ACC112 (cell line): ENCODE data around the gene TRAP1.
"Not testable (repeated sequence)": the region's sequence is repeated elsewhere in the genome, so short reads cannot be mapped to it uniquely, and the experiment has no call there.

ENCODE experiments used
- H2AFZ ChIP-seq: fragments of 200-600 bp; sonication (generic); one replicate; pipeline ENCODE4 v1.6.0; 2017; ENCODE audit warnings: antibody characterized with exemption, low read length; ENCODE audit not compliant: unreplicated experiment
- H3K27ac ChIP-seq: fragments of 200-600 bp; sonication (generic); 2 replicates; pipeline ENCODE4 v1.5.1; 2014; ENCODE audit warnings: low read depth, mild to moderate bottlenecking, antibody characterized with exemption, low read length, moderate library complexity
- H3K27me3 ChIP-seq: fragments of 200-600 bp; sonication (generic); 2 replicates; pipeline ENCODE4 v1.6.1; 2014; ENCODE audit warnings: mild to moderate bottlenecking, antibody characterized with exemption, low read length, moderate library complexity, mixed read lengths; ENCODE audit not compliant: insufficient read depth
- H3K36me3 ChIP-seq: fragments of 200-600 bp; sonication (generic); 2 replicates; pipeline ENCODE4 v1.6.1; 2016; ENCODE audit warnings: mild to moderate bottlenecking, antibody characterized with exemption, low read length, moderate library complexity, mixed read lengths; ENCODE audit not compliant: insufficient read depth
- H3K4me1 ChIP-seq: fragments of 200-600 bp; sonication (generic); one replicate; pipeline ENCODE4 v1.6.1; 2016; ENCODE audit warnings: low read length, mixed read lengths; ENCODE audit not compliant: insufficient read depth, unreplicated experiment, control insufficient read depth
- H3K4me3 ChIP-seq: fragments of 200-600 bp; sonication (generic); 2 replicates; pipeline ENCODE4 v1.5.1; 2014; ENCODE audit warnings: mild to moderate bottlenecking, low read depth, low read length
- H3K79me2 ChIP-seq: fragments of 200-600 bp; sonication (generic); one replicate; pipeline ENCODE4 v1.6.0; 2016; ENCODE audit warnings: low read length; ENCODE audit not compliant: control insufficient read depth, unreplicated experiment, insufficient read depth

The TRAP1 gene

DNA sequence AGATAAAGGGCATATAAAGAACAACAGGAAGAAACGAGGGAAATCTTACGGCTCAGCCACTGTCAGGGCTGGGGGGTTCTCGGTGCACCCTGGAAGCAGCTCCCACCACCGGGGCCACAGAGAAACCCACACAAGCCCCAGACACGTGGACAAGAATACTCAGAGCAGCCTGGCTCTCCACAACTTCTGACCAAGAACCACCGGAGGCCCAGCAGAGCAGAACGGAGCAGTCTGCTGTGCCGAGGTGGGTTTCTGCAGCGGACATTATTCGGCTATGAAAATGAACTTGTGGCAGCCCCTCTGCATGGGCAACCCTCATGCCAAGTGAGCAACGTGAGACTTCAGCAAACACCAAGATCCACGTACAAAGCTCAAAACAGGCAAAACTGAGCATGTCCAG lies 56.0 kb downstream of the TRAP1 start:
- Histone ChIP-seq H3K36me3 (peaks cover 8% of the 10 kb centered on the region; the same call in 1 of the 2 replicates), H3K4me3 (no peak overlapping the region)

DNA sequence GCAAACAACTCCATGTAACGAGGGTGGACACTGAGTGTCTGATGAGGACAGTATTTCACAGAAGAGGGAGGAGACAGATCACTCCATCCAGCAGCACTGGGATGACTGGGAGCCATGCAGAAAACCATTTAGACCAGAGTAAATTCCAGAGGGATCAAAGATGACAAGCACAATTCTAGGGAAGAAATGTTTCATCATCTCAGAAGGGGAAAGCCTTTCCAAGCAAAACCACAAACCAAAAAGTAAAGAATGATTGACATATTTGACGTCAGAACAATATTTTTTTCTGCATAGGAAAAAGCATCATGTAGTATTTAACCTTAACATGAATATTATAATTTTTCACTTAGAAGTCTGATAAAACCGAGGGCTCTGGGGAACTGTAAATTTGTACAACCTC lies 58.1 kb downstream of the TRAP1 start:
- Histone ChIP-seq H3K27ac (no peak overlapping the region), H3K36me3 (peaks cover 8% of the 10 kb centered on the region; the same call in 1 of the 2 replicates), H2AFZ (no peak overlapping the region), H3K4me1 (no peaks in the 10 kb centered on the region), H3K27me3 (no peaks in the 10 kb centered on the region), H3K4me3 (no peak overlapping the region), H3K79me2 (no peaks in the 10 kb centered on the region)

More for the DNA sequence above, 56.0 kb downstream of the TRAP1 start:
- Histone ChIP-seq H3K79me2 (no peaks in the 10 kb centered on the region), H3K27ac (no peak overlapping the region), H3K27me3 (no peaks in the 10 kb centered on the region), H3K4me1 (no peaks in the 10 kb centered on the region), H2AFZ (no peak overlapping the region)

DNA sequence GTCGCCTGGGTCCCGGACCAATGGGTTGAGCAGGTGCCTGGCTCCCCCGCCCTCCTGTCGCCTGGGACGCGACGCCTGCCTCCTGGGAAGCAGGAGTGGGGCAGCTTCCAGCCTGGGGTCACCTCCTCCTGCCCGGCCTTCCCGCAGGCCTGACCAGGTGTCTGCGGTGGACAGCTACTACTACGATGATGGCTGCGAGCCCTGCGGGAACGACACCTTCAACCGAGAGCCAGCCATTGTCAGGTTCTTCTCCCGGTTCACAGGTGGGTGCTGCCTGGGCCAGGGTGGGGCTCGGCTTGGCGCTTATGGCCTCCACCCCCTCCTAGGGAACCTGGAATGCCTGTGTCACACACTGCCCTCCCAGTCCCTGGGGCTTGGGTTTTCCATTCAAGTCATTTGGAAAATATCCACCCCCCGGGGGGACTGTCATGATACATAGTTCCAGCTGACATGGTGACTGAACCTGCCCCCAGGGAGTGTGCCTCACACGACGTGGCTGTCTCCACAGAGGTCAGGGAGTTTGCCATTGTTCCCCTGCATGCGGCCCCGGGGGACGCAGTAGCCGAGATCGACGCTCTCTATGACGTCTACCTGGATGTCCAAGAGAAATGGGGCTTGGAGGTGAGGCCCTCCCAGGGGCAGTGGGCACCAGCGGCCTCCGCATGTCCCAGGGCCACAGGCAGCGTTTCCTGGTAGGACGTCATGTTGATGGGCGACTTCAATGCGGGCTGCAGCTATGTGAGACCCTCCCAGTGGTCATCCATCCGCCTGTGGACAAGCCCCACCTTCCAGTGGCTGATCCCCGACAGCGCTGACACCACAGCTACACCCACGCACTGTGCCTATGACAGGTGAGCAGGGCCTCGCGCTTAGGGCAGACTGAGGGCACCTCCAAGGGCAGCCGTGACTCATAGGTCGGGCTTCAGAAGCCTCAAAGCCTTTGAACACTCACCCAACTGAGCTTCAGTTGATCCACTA lies 60.5 kb downstream of the TRAP1 start:
- Histone ChIP-seq H3K36me3 (peaks cover 8% of the 10 kb centered on the region; the same call in 1 of the 2 replicates), H3K27me3 (no peaks in the 10 kb centered on the region), H3K79me2 (no peaks in the 10 kb centered on the region), H3K27ac (no peak overlapping the region), H2AFZ (no peak overlapping the region), H3K4me1 (no peaks in the 10 kb centered on the region), H3K4me3 (no peak overlapping the region)

DNA sequence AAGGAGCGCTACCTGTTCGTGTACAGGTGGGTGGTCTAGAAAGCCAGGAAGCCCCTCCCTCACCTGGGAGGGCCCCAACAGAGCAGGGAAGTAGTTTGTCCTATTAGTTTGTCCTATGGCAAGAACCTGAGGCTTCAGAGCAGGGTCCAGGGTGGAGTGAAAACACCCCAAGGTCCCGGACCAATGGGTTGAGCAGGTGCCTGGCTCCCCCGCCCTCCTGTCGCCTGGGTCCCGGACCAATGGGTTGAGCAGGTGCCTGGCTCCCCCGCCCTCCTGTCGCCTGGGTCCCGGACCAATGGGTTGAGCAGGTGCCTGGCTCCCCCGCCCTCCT lies 61.2 kb downstream of the TRAP1 start:
- not testable (repeated sequence) for H3K27ac ChIP-seq, H2AFZ ChIP-seq, H3K27me3 ChIP-seq, H3K4me1 ChIP-seq, H3K36me3 ChIP-seq, H3K4me3 ChIP-seq, H3K79me2 ChIP-seq

DNA sequence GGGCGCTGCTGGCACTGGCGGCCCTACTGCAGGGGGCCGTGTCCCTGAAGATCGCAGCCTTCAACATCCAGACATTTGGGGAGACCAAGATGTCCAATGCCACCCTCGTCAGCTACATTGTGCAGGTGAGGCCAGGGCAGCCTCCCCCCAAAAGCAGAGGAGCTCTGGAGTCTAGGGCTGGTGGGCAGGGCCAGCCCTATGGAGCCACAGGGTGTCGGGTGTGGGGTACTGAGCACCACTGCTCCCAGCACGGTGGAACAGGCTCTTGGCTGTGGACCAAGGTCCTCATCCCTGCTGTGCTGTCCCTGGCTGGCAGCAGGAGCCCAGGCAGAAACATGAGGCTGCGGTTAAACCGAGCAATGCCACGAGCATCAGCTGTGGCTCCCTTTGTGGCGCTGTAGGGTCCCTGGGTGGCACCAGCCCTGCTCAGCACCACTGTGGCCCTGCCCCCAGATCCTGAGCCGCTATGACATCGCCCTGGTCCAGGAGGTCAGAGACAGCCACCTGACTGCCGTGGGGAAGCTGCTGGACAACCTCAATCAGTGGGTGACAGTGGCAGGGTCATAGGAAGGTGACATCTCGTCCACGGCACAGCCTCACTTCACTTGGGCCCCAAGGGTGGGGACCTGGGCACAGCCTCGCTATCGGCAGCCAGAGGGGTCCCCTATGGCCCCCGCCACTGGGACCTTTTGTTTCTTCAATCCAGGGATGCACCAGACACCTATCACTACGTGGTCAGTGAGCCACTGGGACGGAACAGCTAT lies 61.7 kb downstream of the TRAP1 start:
- no peak overlapping the region for H3K4me3 ChIP-seq
- H3K4me1 ChIP-seq: no peaks in the 10 kb centered on the region
- no peak overlapping the region for H3K27ac ChIP-seq
- no peak overlapping the region for H2AFZ ChIP-seq
- peaks cover 4% of the 10 kb centered on the region; the same call in 1 of the 2 replicates for H3K36me3 ChIP-seq
- H3K27me3 ChIP-seq: no peaks in the 10 kb centered on the region
- H3K79me2 ChIP-seq: no peaks in the 10 kb centered on the region

DNA sequence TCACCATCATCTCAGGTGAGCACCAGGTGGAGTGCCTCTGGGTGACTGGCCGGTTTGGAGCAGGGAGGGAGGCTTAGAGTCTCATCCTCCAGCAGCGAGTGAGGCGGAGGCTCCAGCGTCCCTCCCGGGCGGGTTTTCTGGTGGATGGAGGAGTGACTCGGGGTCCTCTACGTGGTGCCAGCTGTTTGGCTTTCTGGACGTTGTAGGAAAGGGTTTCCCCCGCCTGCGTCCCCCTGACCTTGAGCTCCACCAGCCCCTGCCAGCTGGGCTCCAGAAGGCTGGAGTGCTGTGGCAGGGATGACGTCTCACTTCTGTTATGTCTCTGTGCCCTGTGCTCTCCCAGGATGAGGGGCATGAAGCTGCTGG lies 62.3 kb downstream of the TRAP1 start:
- Histone ChIP-seq H3K4me3 (no peak overlapping the region), H2AFZ (no peak overlapping the region), H3K27ac (no peak overlapping the region), H3K79me2 (no peaks in the 10 kb centered on the region), H3K4me1 (no peaks in the 10 kb centered on the region), H3K36me3 (peaks cover 4% of the 10 kb centered on the region; the same call in 1 of the 2 replicates), H3K27me3 (no peaks in the 10 kb centered on the region)

DNA sequence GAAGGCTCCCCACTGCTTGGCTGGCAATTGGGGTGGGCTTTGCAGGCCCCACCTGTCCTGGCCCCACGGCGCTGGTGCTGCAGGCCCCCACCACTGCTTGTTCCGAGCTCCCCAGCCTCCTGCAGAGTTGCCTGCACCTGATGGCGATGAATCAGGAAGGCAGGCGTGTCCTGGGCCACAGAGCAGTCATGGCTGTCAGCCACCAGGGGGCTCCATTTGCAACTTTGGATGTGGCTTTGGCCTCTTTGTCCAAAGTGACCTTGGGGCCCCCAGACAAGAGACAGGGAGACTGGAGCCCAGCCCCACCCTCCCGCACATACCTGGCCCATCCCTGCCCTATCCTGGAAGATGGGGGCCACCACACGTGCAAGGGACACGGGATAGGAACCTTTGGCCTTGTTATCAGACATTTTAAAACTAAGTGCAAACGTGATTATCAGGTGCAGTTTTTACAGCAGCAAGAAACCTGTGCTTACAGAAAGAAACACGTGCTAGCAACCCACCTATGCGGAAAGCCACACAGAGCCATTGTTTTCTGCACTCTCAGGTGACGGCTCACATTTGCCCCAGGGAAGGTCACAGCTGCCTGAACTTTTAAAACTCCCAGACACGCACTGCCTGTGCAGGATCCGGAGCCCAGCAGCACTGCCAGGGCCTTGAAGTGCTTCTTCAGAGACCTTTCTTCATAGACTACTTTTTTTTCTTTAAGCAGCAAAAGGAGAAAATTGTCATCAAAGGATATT lies 62.9 kb downstream of the TRAP1 start, which contains the start of gene DNASE1:
TSS of gene DNASE1 (plus strand) at position 443 of the 743 bp plus-strand sequence. CDS start 683 bp downstream, outside the sequence.
- no peaks in the 10 kb centered on the region for H3K4me1 ChIP-seq
- no peaks in the 10 kb centered on the region for H3K79me2 ChIP-seq
- H3K36me3 ChIP-seq: peaks cover 4% of the 10 kb centered on the region; the same call in 1 of the 2 replicates
- H3K4me3 ChIP-seq: no peak within 1 kb of the TSS
- no peak within 1 kb of the TSS for H3K27ac ChIP-seq
- no peaks in the 10 kb centered on the region for H3K27me3 ChIP-seq
- no peak within 1 kb of the TSS for H2AFZ ChIP-seq

DNA sequence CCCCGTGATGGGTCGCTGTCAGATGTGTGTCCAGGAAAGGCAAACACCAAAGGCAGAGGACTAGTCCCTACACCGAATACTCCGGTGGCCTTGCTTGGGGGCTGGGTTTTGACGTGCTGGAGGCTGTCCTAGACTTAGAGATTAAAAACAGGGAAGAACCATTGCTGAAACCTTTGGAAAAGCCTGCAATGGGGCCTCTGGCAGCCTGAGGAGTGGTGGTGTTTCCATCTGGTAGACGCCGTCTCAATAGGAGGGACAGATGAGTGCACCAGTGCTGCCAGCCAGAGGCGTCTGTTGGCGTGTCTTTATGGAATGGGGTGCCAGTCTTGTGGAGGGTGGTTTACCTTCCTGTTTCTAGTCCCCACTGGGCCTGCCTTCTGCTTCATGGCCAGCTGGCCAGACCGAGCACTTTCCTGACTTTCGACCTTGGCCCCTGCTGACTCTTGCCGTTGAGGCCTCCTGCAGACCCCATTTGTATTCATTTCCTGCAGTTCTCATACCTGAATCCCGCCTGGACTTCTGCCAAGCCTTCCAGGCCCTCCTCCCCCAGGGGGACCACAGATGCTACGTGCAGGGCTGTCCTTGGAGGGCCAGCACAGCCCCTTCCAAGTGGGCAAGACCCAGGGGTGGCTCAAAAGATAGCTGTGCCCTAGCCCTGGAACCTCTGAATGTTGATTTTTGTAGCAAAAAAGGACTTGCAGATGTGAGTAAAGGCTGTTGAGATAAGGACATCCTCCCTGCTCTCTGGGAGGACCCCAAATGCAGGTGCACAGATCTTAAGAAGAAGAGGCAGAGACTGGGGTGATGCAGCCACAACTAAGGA lies 64.7 kb downstream of the TRAP1 start:
- no peaks in the 10 kb centered on the region for H3K27me3 ChIP-seq
- no peak overlapping the region for H3K4me3 ChIP-seq
- no peak overlapping the region for H3K27ac ChIP-seq
- peaks cover 4% of the 10 kb centered on the region; the same call in 1 of the 2 replicates for H3K36me3 ChIP-seq
- H2AFZ ChIP-seq: no peak overlapping the region
- no peaks in the 10 kb centered on the region for H3K4me1 ChIP-seq
- no peaks in the 10 kb centered on the region for H3K79me2 ChIP-seq

DNA sequence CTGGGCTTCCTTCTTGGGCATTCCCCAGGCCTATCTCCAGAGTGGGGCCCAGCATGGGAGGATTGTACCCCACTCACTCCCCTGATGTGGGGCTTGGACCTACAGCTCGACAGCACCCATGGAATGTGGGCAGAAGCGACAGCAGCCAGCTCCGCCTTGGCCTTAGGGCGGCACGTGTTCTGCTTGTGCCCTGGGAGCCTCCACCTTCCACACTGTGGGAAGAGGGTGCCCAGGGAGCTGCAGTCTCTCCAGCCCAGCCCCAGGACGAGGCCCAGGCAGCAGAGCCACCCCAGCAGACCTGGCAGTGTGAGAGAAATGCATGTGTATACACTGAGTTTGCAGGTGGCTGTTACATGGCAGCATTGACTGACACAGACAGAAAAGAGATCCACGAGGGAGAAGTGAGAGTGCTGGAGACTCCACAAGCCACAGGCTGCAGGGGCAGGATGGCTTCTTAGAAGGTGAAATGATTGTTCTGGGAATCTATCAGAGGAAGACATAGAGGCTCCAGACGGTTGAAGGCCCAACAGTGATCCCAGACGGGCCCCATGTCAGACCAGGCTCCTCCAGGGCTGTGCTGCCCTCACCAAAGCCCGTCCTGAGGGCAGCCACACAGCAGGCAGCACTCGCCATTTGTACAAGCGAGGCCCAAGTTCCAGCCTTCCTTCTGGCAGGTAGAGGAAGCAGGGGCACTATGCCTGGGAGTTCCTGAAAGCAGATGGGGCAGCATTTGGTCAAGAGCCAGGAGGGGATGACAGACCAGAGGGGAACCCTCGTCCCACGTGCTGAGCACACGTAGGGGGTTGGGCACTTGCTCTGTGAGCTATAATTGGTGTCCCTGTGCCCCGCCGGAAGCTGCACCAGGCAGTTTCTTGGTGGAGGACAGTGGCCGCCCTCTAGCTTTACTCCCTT lies 65.6 kb downstream of the TRAP1 start:
- H3K4me3 ChIP-seq: no peak overlapping the region
- H3K27me3 ChIP-seq: no peaks in the 10 kb centered on the region
- no peak overlapping the region for H3K27ac ChIP-seq
- no peaks in the 10 kb centered on the region for H3K36me3 ChIP-seq
- no peaks in the 10 kb centered on the region for H3K4me1 ChIP-seq
- no peaks in the 10 kb centered on the region for H3K79me2 ChIP-seq
- H2AFZ ChIP-seq: no peak overlapping the region
